Gastrocnemius medialis (tissue), 4 donors: ENCODE measurements around the gene CCL14. TPM values are rescaled to one million over a fixed set of nuclear protein-coding genes. Genes with fewer than 3 reads are reported as not detected.

ENCODE experiments used
- ATAC-seq, 2 donors: fragments of 150-250 bp; one replicate each; pipeline ENCODE4 v1.9.1; 2016
- DNase-seq, 2 donors: peaks; one replicate each; pipeline ENCODE4 v3.0.0-alpha.2; 2019
- H3K27ac ChIP-seq, 4 donors: fragments of 200-600 bp; sonication (generic); 1 replicate in 1 of 4; 2 replicates in 3 of 4; pipeline ENCODE4 v1.5.1; 2016 to 2018; ENCODE audit warnings: mild to moderate bottlenecking in 2 of 4, moderate library complexity in 1 of 4
- H3K27me3 ChIP-seq, 3 donors: fragments of 200-600 bp; sonication (generic) in 2 of 3; 1 replicate in 1 of 3; 2 replicates in 2 of 3; pipeline versions ENCODE4 v1.5.1 to v1.6.0; 2016 to 2019; ENCODE audit warnings: mild to moderate bottlenecking in 1 of 3, moderate library complexity in 1 of 3
- H3K36me3 ChIP-seq, 2 donors: fragments of 200-600 bp; sonication (generic) in 1 of 2; one replicate each; pipeline ENCODE4 v1.5.1; 2017 to 2018
- H3K4me1 ChIP-seq, 2 donors: fragments of 200-600 bp; sonication (generic) in 1 of 2; one replicate each; pipeline ENCODE4 v1.5.1; 2016 to 2017; ENCODE audit warnings: mild to moderate bottlenecking in 2 of 2
- H3K4me3 ChIP-seq, 4 donors: fragments of 200-600 bp; sonication (generic) in 3 of 4; 1 replicate in 1 of 4; 2 replicates in 3 of 4; pipeline ENCODE4 v1.5.1; 2016 to 2019; ENCODE audit warnings: mild to moderate bottlenecking in 2 of 4
- H3K9me3 ChIP-seq, 3 donors: fragments of 200-600 bp; sonication (generic) in 2 of 3; 1 replicate in 1 of 3; 2 replicates in 2 of 3; pipeline ENCODE4 v1.5.1; 2016 to 2019
- CTCF ChIP-seq, 5 experiments: fragments of 450-650 bp in 3 of 5; fragments of 200-600 bp in 2 of 5; sonication (generic) in 2 of 5; IDR thresholded peaks in 4 of 5; conservative IDR thresholded peaks in 1 of 5; 1 replicate in 4 of 5; 2 replicates in 1 of 5; pipeline ENCODE4 v1.5.1; 2016 to 2019; ENCODE audit warnings: antibody characterized with exemption in 5 of 5, mild to moderate bottlenecking in 3 of 5, moderate library complexity in 3 of 5
- POLR2A ChIP-seq, 2 donors: fragments of 450-650 bp; IDR thresholded peaks; one replicate each; pipeline ENCODE4 v1.6.1; 2017; ENCODE audit warnings: antibody characterized with exemption in 2 of 2, mild to moderate bottlenecking in 2 of 2, moderate library complexity in 2 of 2
- in situ Hi-C, 4 donors: fragments of 200-750 bp; cut with MboI; loops; one replicate each; pipeline versions ENCODE4 v1.15.0 to v1.8.0; 2017; ENCODE audit warnings: low sequenced_read_pairs in 4 of 4
- intact Hi-C: fragments of 100-400 bp; cut with DNase I; formaldehyde crosslinking; loops from one replicate; pipeline ENCODE4 v1.15.1; 2023; ENCODE audit warnings: low total_unique reads
- total RNA-seq, 4 donors: library from RNA; depleted of rRNA; stranded (reverse); fragments of >200 nt; gene quantifications; one replicate each; pipeline versions ENCODE4 v1.1.0 to v1.2.3, GENCODE V29; 2016

Gene CCL14
- total RNA-seq, 4 donors from 2014 or later = 4.9 to 25.9 (median 12.1) TPM

GRCh38 chr17:35984140-35984539 lies 2.4 kb downstream of the CCL14 start:
- ATAC-seq (no peak), DNase-seq (no peak)
- TF ChIP-seq POLR2A (IDR thresholded peaks at IDR 0.05) (no peak), CTCF (IDR thresholded peaks at IDR 0.05 in 4 of 5, conservative IDR thresholded peaks at IDR 0.05 in 1 of 5) (no peak)
- Histone ChIP-seq H3K4me3 (no peak overlapping the region), H3K36me3 (no peaks in the 10 kb centered on the region), H3K27me3 (no peaks in the 10 kb centered on the region), H3K27ac (no peak overlapping the region), H3K4me1 (peaks cover 0 to 3% of the 10 kb centered on the region in 2 donors), H3K9me3 (no peaks in the 10 kb centered on the region)
- intact Hi-C loops (no loop called here), in situ Hi-C loops (loop anchor here in 1 of 4 donors (25.0 kb wide), 1 partner anchor 153 kb away; no protein-coding TSS in a partner anchor)

- peaks cover 0 to 3% of the 10 kb centered on the region in 2 donors for H3K4me1 ChIP-seq
- intact Hi-C loops = no loop called here
- in situ Hi-C loops = loop anchor here in 1 of 4 donors (25.0 kb wide), 1 partner anchor 155 kb away; no protein-coding TSS in a partner anchor
- TF ChIP-seq POLR2A (IDR thresholded peaks at IDR 0.05) = no peak
- no peak for TF ChIP-seq CTCF (IDR thresholded peaks at IDR 0.05 in 4 of 5, conservative IDR thresholded peaks at IDR 0.05 in 1 of 5)
- ATAC-seq (no peak), DNase-seq (no peak)
- no peaks in the 10 kb centered on the region for H3K27me3 ChIP-seq
- no peak overlapping the region for H3K27ac ChIP-seq
- H3K36me3 ChIP-seq = no peaks in the 10 kb centered on the region
- H3K9me3 ChIP-seq = no peaks in the 10 kb centered on the region
- H3K4me3 ChIP-seq = no peak overlapping the region
Observed at GRCh38 chr17:35982409-35983191, 3.9 kb downstream of the CCL14 start.

DNA sequence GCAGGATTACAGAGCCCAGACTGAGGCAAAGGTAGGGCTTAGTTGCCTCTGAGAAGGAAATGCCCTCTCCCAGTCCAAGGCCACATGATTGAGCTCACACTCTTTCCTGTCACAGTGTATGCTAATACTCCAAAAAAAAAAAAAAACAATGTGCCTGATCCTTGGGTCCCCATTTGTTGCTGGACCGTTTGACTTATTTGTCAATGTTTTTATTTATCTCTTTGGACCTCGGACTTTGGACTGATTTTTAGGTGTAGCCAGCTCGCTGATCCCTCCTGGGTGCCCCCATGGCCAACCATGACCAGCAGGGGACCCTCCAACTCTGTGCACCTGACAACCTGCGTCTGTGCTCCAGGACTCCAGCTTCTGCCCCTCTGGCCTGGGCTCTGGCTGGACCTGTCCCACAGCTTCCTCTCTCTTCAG lies 4.6 kb downstream of the CCL14 start:
- Histone ChIP-seq H3K4me1 (peaks cover 0 to under 1% of the 10 kb centered on the region in 2 donors), H3K4me3 (no peak overlapping the region), H3K36me3 (no peaks in the 10 kb centered on the region), H3K27me3 (no peaks in the 10 kb centered on the region), H3K27ac (no peak overlapping the region), H3K9me3 (no peaks in the 10 kb centered on the region)
- no peak for DNase-seq
- ATAC-seq = no peak
- in situ Hi-C loops = loop anchor here in 1 of 4 donors (25.0 kb wide), 1 partner anchor 155 kb away; no protein-coding TSS in a partner anchor
- TF ChIP-seq POLR2A (IDR thresholded peaks at IDR 0.05) (no peak), CTCF (IDR thresholded peaks at IDR 0.05 in 4 of 5, conservative IDR thresholded peaks at IDR 0.05 in 1 of 5) (no peak)
- intact Hi-C loops = no loop called here

- Histone ChIP-seq H3K27me3 (no peaks in the 10 kb centered on the region), H3K9me3 (no peaks in the 10 kb centered on the region), H3K36me3 (no peaks in the 10 kb centered on the region), H3K4me1 (no peaks in the 10 kb centered on the region), H3K27ac (no peak within 1 kb of the TSS), H3K4me3 (no peak within 1 kb of the TSS)
- DNase-seq (no peak), ATAC-seq (no peak)
- TF ChIP-seq CTCF (IDR thresholded peaks at IDR 0.05 in 4 of 5, conservative IDR thresholded peaks at IDR 0.05 in 1 of 5) (no peak), POLR2A (IDR thresholded peaks at IDR 0.05) (no peak)
- in situ Hi-C loops (loop anchor here in 1 of 4 donors (25.0 kb wide), 1 partner anchor 156 kb away; no protein-coding TSS in a partner anchor), intact Hi-C loops (no loop called here)
Observed at GRCh38 chr17:35981246-35981645, 5.3 kb downstream of the CCL14 start, which contains the start of gene CCL16. CCL16 (minus strand) TSS chr17:35981497; CDS start chr17:35981420, 77 bp downstream.
